Activated CD4-positive, alpha-beta memory T cell treated with anti-CD3 and anti-CD28 coated beads, Interleukin-2, amount 10 ng/mL, durations not matched to agents 7 days and 5 days (primary cell): ENCODE results near the gene SOX5. TPM values are rescaled to one million over a fixed set of nuclear protein-coding genes. Genes with fewer than 3 reads are reported as not detected.

Source experiments
- CTCF ChIA-PET: fragments of 350-600 bp; sonication (Branson Sonifier 250); formaldehyde crosslinking; loops from one replicate; lab custom pipeline; 2021; ENCODE audit warnings: antibody characterized with exemption, inconsistent platforms; lab: Charles Lee
- POLR2A ChIA-PET: fragments of 350-600 bp; sonication (Branson Sonifier 250); formaldehyde crosslinking; loops from one replicate; lab custom pipeline; 2021; ENCODE audit warnings: antibody characterized with exemption; lab: Charles Lee
- DNase-seq: peaks from one replicate; pipeline ENCODE4 v3.0.0-alpha.2; 2020
- H3K27ac Mint-ChIP-seq: one replicate; pipeline ENCODE4 v1.8.0; 2021; ENCODE audit warnings: mild to moderate bottlenecking, mixed read lengths
- H3K27me3 Mint-ChIP-seq: one replicate; pipeline ENCODE4 v1.8.0; 2021; ENCODE audit warnings: mixed read lengths
- H3K36me3 Mint-ChIP-seq: one replicate; pipeline ENCODE4 v1.8.0; 2021; ENCODE audit warnings: low read depth, mixed read lengths
- H3K4me1 Mint-ChIP-seq: one replicate; pipeline ENCODE4 v1.8.0; 2021; ENCODE audit warnings: mixed read lengths
- H3K4me3 Mint-ChIP-seq: one replicate; pipeline ENCODE4 v1.8.0; 2021; ENCODE audit warnings: mild to moderate bottlenecking, mixed read lengths
- H3K9me3 Mint-ChIP-seq: one replicate; pipeline ENCODE4 v1.8.0; 2021; ENCODE audit warnings: mixed read lengths
- total RNA-seq, 2 experiments: library from RNA; stranded (reverse); gene quantifications; one replicate each; pipeline ENCODE4 v1.2.3, GENCODE V29; 2021

The SOX5 gene
- total RNA-seq, 2 experiments from 2014 or later: 0.45 to 0.75 TPM

DNA sequence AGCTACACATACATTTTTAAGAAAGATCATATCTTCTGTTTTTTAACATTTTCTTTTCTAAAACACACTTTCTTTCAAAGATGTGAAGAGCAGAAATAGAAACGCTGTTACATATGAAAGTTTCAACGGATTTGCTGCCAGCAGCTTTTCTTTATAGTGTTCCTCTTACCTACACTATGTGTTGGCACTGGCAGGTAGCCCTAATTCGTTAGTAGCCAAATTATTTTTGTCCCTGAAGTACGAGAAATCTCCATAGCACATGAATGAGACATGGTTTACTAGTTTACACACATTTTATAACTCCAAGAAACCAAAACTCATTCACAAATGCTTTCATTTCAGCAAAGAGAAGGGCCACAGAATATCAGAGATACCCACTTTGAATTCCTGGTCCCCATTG is 6.6 kb downstream of the SOX5 start:
- ChIA-PET POLR2A (no interaction called here), CTCF (no interaction called here)
- Mint-ChIP-seq H3K4me3 (no peak overlapping the region), H3K9me3 (peaks cover 2% of the 10 kb centered on the region), H3K4me1 (no peaks in the 10 kb centered on the region), H3K27ac (no peak overlapping the region), H3K36me3 (no peaks in the 10 kb centered on the region), H3K27me3 (no peaks in the 10 kb centered on the region)
- no peak for DNase-seq

DNA sequence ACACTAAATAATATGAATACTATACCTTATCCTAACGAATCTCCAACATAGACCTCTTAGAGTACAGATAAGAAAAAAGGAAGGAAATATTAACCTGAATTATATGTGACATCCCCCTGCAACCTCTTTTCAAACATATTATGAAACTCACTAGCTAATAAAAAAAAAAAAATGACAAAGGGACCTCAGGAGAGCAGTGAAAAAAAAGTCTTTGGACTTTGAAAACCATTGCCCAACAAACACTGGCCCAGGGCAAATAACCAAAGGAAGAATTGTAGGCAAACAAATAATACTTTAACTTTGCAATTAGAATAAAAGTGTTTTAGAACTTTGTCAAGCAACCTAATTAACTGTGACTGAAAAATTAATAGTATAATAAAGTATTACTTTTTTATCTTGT is 7.7 kb downstream of the SOX5 start:
- Mint-ChIP-seq H3K27ac (no peak overlapping the region), H3K4me3 (no peak overlapping the region), H3K27me3 (no peaks in the 10 kb centered on the region), H3K4me1 (no peaks in the 10 kb centered on the region), H3K9me3 (peaks cover 2% of the 10 kb centered on the region), H3K36me3 (no peaks in the 10 kb centered on the region)
- ChIA-PET POLR2A (no interaction called here), CTCF (no interaction called here)
- DNase-seq: no peak

DNA sequence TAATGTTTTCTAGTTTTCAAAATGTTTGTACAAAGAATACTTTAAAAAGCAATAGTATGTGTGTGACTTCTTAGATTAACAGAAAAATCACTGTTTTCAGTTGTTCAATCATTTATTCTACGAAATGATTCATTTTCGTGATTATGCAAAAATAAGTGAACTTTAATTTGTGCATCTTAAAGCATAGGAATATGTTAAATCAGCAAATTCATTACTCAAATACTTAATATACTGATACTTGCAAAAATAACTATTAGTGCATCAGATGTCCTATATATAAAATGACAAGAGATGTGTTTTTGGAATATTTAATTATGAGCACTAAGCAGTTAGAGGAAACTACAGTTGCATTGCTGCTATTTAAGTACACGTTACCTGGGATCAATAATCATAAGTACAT is 11.0 kb downstream of the SOX5 start:
- DNase-seq: no peak
- ChIA-PET POLR2A (no interaction called here), CTCF (no interaction called here)
- Mint-ChIP-seq H3K4me3 (no peak overlapping the region), H3K27ac (no peak overlapping the region), H3K36me3 (no peaks in the 10 kb centered on the region), H3K27me3 (no peaks in the 10 kb centered on the region), H3K4me1 (no peaks in the 10 kb centered on the region), H3K9me3 (peaks cover 2% of the 10 kb centered on the region)

DNA sequence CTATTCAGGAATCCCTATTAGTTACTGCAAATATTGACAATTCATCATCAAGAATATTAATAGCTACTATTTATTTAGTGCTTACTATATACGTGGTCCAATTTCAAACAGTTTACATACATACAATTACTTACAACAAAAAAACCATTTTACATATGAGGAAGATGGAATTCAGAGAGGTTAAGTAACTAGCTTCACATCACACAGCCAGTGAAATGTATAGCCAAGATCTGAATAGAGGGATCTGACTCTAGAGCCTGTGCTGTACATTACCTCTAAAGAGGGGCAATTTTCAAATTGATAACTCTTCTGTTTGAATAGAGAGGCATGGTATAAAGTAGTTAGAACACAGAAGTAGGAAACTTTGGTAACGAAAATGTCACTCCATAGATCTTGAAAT is 18.3 kb downstream of the SOX5 start:
- ChIA-PET POLR2A (no interaction called here), CTCF (no interaction called here)
- no peaks in the 10 kb centered on the region for H3K27me3 Mint-ChIP-seq
- H3K4me3 Mint-ChIP-seq: no peak overlapping the region
- no peak overlapping the region for H3K27ac Mint-ChIP-seq
- H3K36me3 Mint-ChIP-seq: no peaks in the 10 kb centered on the region
- no peaks in the 10 kb centered on the region for H3K4me1 Mint-ChIP-seq
- no peak for DNase-seq
- peaks cover 2% of the 10 kb centered on the region for H3K9me3 Mint-ChIP-seq

DNA sequence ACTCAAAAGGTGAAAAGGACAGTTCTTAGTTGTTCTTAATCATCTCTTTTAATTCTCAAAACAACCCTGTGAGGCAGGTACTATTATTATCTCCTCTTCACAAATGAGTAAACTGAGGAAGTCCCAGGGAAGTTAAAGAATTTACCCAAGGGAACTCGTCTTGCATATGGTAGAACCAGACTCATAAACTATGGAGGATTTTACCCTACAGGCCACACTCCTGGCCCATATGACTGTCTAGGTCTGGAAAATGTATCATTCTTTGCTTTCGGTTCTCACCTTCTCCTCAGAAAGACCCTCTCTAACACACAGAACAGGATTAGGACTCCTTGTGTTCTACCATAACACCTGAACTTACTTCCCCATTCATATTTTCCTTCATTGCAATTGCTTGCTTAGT is 18.9 kb downstream of the SOX5 start:
- no peak overlapping the region for H3K27ac Mint-ChIP-seq

DNA sequence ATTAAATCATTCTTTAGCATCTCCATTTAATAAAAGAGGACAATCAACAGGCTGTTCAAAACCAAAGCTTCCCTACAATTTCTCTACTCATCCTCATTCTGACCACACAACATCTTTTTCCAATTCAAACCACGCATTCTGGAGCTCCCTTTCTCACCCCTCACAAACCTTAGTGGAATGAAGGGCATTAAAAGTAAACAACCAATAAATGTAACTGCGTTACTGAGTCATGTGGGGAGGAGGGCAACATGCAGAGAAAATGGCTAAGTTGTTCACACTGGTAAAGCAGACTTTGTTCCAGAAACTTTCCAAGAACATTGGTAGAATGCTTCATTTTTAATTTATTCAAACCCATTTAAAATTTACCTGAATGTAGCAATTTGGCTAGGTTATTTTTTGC is 19.6 kb downstream of the SOX5 start:
- H3K4me1 Mint-ChIP-seq: no peaks in the 10 kb centered on the region
- H3K27ac Mint-ChIP-seq: no peak overlapping the region
- ChIA-PET POLR2A (no interaction called here), CTCF (no interaction called here)
- peaks cover 2% of the 10 kb centered on the region for H3K9me3 Mint-ChIP-seq
- no peaks in the 10 kb centered on the region for H3K27me3 Mint-ChIP-seq
- no peaks in the 10 kb centered on the region for H3K36me3 Mint-ChIP-seq
- no peak overlapping the region for H3K4me3 Mint-ChIP-seq
- no peak for DNase-seq

More for the DNA sequence above, 18.9 kb downstream of the SOX5 start:
- ChIA-PET CTCF (no interaction called here), POLR2A (no interaction called here)
- H3K27me3 Mint-ChIP-seq: no peaks in the 10 kb centered on the region
- no peak overlapping the region for H3K4me3 Mint-ChIP-seq
- no peak for DNase-seq
- H3K9me3 Mint-ChIP-seq: peaks cover 2% of the 10 kb centered on the region
- no peaks in the 10 kb centered on the region for H3K36me3 Mint-ChIP-seq
- no peaks in the 10 kb centered on the region for H3K4me1 Mint-ChIP-seq

DNA sequence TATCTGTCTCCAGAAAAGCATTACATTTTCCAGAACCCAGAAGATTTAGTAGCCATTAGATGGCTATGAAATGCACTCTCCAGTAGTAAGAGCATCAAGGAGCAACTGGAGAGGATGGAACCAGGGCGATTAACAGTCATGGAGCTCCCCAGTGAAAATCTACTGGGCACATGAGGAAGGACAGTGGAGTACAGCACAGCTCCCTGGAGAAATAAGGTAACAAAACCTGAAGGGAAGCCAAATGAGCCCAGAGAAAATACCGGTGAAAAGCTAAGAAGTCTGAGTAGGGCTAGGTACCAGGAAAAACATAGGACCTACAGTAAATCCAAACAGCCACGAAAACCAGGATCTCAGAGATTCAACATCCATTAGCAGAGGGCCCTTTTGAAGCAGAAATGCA is 21.6 kb downstream of the SOX5 start:
- Mint-ChIP-seq H3K36me3 (no peaks in the 10 kb centered on the region), H3K9me3 (peaks cover 2% of the 10 kb centered on the region), H3K4me3 (no peak overlapping the region), H3K4me1 (no peaks in the 10 kb centered on the region), H3K27me3 (no peaks in the 10 kb centered on the region), H3K27ac (no peak overlapping the region)
- CTCF ChIA-PET: no interaction called here
- DNase-seq: no peak
- POLR2A ChIA-PET: no interaction called here

DNA sequence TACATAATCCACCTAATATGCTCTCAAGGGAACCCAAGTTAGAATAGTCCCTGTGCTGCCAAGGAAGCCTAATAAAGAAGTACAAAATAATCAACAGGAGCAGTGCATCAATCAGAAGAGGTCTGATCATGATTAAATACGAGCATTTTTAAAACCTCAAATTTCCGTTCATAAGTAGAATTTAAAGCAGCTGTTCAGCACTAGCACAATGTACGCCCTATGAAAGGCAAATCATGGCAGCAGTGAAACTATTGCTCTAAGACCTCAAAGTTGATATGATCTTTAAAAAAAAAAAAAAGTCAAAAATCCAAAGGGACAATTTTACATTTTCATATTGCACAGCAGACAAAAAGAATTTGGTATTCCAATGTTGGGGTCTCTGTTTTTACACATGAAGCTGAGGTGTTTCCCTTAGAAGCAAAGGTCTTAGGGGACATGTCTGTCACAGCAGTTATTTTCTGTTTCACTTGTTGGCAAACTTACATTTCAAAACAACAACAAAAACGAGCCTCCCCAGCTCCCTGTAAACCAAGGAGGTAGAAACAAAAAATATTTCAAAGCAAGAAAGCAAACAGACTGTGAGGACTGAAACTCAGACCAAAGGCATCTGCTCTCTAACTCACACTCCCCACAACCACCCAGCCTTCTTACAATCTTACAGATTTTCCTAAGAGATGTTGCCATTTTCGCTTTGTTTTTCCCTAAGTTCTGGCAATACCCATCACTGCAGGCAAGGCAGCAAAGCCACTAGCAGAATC is 28.2 kb downstream of the SOX5 start:
- no peaks in the 10 kb centered on the region for H3K36me3 Mint-ChIP-seq
- ChIA-PET POLR2A (no interaction called here), CTCF (no interaction called here)
- H3K27ac Mint-ChIP-seq: no peak overlapping the region
- no peak for DNase-seq
- no peaks in the 10 kb centered on the region for H3K9me3 Mint-ChIP-seq
- no peaks in the 10 kb centered on the region for H3K27me3 Mint-ChIP-seq
- H3K4me1 Mint-ChIP-seq: no peaks in the 10 kb centered on the region
- no peak overlapping the region for H3K4me3 Mint-ChIP-seq

DNA sequence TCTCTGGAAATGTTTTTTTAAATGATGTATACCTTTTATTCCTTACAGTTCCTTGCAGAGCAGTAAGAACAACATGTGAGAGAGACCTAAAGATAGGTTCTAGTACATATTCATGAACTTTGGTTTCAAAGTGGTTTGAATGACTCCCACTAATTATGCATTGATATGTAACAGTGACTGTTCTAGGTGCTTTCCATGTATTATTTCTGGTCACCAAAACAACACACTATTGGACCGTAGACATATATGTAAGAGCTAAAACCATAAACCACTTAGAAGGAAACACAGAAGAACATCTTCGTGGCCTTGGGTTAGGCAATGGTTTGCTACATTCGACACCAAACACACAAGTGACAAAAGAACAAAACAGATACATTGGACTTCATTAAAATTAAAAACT is 37.9 kb downstream of the SOX5 start:
- Mint-ChIP-seq H3K4me1 (no peaks in the 10 kb centered on the region), H3K27me3 (no peaks in the 10 kb centered on the region), H3K36me3 (no peaks in the 10 kb centered on the region), H3K27ac (no peak overlapping the region), H3K4me3 (no peak overlapping the region), H3K9me3 (peaks cover 5% of the 10 kb centered on the region)
- CTCF ChIA-PET: no interaction called here
- POLR2A ChIA-PET: no interaction called here
- DNase-seq: no peak

DNA sequence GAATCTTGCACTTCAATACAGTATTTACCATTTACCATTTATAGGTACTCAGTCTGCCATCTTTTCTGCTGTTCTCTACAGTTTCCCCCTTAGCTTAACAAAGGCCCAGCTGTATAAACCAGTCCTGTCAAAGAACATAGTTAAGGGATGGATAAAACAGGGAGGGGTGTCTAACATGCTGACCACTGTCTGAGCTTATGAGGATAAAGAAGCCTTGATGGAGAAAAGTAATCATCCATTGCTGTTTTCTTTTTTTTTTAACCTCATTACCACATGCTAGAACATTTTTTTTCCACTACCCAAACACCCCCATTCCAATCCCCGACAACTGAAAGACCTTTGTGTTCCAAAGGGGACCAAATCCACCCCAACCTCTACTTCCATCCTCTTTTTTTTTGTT is 39.9 kb downstream of the SOX5 start:
- Mint-ChIP-seq H3K9me3 (peaks cover 5% of the 10 kb centered on the region), H3K27me3 (no peaks in the 10 kb centered on the region), H3K36me3 (no peaks in the 10 kb centered on the region), H3K4me3 (no peak overlapping the region), H3K4me1 (no peaks in the 10 kb centered on the region), H3K27ac (no peak overlapping the region)
- ChIA-PET CTCF (no interaction called here), POLR2A (no interaction called here)
- DNase-seq: no peak

DNA sequence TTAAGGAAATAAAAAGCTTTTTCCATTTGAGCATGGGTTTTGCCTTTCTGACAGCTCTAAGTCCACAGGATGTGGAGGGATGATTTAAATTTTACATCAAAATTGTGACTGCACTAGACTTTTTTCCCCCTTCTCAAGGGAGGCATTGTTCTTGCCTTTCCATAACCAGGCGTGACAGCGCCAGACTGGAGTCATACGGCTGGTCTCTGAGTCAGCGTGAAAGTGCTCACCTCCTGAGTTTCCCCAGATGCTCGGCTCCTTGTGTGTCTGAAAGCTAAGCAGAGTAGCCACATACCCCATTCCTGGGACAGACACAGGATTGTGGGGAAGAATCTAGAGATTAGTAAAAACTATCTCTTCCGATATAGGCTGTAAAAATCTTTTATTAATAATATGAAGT is 43.1 kb downstream of the SOX5 start:
- H3K4me3 Mint-ChIP-seq: no peak overlapping the region
- no peak for DNase-seq
- H3K9me3 Mint-ChIP-seq: peaks cover 2% of the 10 kb centered on the region
- no peak overlapping the region for H3K27ac Mint-ChIP-seq
- H3K27me3 Mint-ChIP-seq: no peaks in the 10 kb centered on the region
- POLR2A ChIA-PET: no interaction called here
- CTCF ChIA-PET: no interaction called here
- H3K36me3 Mint-ChIP-seq: no peaks in the 10 kb centered on the region
- no peaks in the 10 kb centered on the region for H3K4me1 Mint-ChIP-seq

DNA sequence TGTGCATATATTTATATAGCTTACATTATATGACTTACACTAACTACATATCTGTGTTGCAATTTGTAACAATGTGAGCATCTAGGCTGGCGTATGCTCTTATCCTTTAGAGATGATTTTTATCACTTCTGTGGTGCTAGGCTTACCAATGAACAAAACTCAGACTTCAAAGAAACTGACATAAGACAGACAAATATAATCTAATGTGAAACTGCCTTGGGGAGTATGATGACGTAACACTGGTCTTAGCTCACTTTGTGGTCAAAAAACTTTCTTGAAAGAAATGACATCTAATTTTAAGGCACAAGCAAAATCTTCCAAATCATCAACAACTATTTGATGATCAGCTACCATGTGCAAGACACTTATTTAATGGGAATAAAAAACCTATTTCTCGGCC is 50.0 kb downstream of the SOX5 start:
- H3K4me1 Mint-ChIP-seq: no peaks in the 10 kb centered on the region
- no peak overlapping the region for H3K27ac Mint-ChIP-seq
- H3K27me3 Mint-ChIP-seq: no peaks in the 10 kb centered on the region
- no peaks in the 10 kb centered on the region for H3K36me3 Mint-ChIP-seq
- no peak overlapping the region for H3K4me3 Mint-ChIP-seq
- H3K9me3 Mint-ChIP-seq: peaks cover 4% of the 10 kb centered on the region
- CTCF ChIA-PET: no interaction called here
- POLR2A ChIA-PET: no interaction called here
- DNase-seq: no peak

DNA sequence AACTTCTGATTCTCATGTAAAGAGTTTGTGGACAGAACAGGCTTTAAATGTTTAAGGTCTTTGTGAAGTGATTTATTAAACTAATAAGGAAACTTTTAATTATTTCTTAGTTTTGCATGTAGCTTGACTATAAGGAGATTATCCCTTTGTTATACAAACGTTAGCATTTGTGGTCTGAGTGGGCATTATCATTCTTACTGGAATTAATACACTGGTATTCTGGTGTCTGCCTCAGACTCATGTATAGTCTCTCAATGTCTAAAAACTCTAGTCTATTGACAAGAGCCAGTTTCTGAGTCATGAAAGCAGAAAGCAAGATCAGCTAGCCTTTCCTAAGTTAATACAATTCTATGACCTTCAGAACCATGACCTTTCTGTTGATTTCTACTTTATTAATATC is 51.3 kb downstream of the SOX5 start:
- Mint-ChIP-seq H3K27ac (no peak overlapping the region), H3K4me3 (no peak overlapping the region), H3K9me3 (peaks cover 4% of the 10 kb centered on the region), H3K4me1 (no peaks in the 10 kb centered on the region), H3K27me3 (no peaks in the 10 kb centered on the region), H3K36me3 (no peaks in the 10 kb centered on the region)
- CTCF ChIA-PET: no interaction called here
- DNase-seq: no peak
- POLR2A ChIA-PET: no interaction called here

DNA sequence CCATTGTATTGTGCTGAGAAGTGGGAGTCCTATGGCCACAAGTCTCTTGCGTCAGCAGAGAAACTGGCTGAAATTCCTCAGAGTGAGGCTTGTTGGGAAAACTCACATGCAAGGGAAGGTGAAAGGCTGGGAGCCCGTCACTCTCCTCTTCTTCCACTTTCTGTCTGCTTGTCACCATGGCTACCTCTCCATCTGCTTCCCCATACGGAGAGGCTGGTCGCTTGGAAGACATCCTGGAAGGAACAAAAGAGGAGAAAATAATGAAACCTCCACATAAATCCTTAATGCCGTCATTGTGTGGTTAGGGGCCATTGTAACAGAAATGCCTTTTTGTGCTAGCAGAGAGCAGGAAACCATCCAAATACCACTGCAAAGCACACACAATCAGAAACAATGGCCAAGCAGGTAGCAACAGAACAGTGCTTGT is 53.7 kb downstream of the SOX5 start:
- Mint-ChIP-seq H3K4me3 (no peak overlapping the region), H3K4me1 (no peaks in the 10 kb centered on the region), H3K9me3 (peaks cover 4% of the 10 kb centered on the region), H3K27ac (no peak overlapping the region), H3K36me3 (no peaks in the 10 kb centered on the region), H3K27me3 (no peaks in the 10 kb centered on the region)
- ChIA-PET CTCF (no interaction called here), POLR2A (no interaction called here)
- no peak for DNase-seq
